ENCODE data around the gene MACROD1.

Gene MACROD1

GRCh38 chr11:64093233-64094039 is 72.5 kb downstream of the MACROD1 start:
- DNase-seq (ENCODE audit: low read depth in 2 of 2) = no peak

DNA sequence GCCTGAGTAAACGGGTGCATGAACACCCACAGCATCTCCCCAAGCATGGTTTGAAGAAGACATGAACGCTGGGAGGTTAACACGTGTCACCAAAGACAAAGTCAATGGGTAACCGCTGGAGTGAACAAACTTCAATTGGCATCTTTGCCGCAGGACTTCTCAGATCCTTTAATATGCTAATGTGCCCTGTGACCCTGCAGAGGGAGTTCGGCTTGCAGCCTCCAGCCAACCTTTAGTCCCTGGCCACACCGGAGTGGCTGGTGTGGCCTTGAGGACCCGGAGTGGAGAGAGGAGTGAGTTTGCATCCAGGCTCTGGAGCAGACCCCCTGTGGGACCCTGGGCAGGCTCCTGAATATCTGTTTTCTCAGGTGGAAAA is 73.2 kb downstream of the MACROD1 start:
- DNase-seq (ENCODE audit: low read depth in 2 of 2) = no peak

- DNase-seq (ENCODE audit: low read depth in 2 of 2) = no peak
Measured at GRCh38 chr11:64092111-64092760, 73.7 kb downstream of the MACROD1 start.

DNA sequence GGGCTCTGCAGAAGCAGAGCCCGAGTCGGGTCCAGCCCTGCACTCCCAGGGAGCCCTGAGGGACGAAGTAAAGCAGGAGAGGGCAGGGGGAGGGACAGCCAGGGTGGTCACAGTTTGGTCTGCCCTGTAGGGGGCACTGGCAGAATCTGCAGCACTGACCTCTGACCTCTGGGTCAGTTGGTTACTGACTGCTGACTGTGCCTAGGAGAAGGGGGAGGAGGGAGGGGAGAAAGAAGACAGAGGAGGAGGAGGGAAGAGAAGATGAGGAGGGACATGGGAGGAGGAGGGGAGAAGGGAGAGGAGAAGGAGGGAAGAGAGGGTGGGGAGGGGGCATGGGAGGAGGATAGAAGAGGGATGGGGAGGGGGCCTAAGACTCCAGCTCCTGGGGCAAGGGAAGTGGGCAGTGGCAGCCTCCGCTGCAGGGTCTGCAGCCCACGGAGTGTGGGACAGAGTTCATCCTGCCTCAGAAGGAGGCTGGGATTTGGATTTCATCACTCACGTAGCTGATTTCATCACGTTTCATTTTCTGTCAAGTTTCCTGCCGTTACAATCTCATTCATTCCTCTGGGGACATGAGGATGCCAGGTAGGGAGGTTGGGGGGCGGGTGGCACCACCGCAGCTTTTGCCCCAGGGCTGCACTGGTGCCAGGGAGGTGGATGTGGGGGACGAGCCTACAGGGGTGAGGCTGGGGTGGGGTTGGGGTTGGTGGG is 75.0 kb downstream of the MACROD1 start:
- DNase-seq (ENCODE audit: low read depth in 2 of 2) = no peak

GRCh38 chr11:64089915-64090805 is 75.8 kb downstream of the MACROD1 start:
- no peak for DNase-seq (ENCODE audit: low read depth in 2 of 2)

GRCh38 chr11:64089493-64089892 is 76.4 kb downstream of the MACROD1 start:
- no peak for DNase-seq (ENCODE audit: low read depth in 2 of 2)

DNA sequence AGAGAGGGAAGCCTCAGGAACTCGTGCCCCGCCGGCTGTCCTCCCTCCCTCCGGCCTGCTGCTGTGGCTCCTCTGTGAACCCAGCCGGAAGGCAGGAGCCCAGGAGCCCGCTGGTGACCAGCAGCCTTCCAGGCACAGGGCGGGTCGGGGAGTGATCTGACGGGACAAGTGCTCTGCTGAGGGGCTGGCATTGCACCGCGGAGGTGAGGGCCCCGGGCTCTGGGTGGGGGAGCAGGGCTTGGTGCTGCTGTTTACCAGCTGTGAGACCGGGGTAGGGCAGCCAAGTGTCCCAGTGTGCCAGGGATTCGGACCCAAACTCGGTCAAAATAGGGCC is 76.9 kb downstream of the MACROD1 start:
- no peak for DNase-seq (ENCODE audit: low read depth in 2 of 2)

DNA sequence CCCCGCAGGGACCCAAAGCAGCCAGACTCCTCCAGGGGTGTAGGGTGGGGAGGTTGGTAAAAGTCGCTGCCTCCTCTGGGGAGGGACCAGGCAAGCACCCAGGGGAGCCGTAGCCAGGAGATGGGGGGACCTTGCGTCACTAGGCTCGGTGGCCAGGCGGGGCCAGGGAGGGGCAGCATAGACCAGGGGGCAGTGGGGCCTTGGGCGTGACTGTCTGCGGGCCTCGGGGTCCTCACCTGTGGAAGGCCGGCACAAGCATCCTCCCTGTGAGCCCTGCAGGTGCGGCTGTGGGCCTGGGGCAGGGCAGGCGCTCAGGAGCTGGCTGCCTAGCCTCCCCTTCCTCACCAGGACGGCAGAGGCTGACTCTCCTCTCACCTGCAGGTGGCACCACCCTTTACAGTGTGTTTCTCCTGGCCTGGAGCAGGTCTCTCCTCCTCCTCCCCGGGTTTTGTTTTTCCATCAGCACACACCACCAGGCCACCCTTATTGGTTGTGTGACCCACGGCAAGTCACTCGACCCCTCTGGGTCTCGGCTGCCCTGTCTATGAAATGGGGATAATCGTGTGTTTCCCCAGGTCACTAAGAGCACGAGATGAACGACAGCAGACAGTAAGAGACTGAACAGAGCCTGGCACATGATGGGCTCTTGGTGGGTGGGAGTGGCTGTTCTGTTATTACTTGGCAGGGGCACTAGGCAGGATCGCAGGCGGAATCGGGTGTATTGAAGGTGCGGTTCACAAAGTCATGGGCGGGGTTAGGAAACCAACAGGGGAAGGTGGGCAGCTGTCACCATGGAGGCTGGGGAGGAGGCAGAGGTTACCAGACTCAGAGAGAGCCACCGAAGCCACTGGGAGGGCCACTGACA is 77.5 kb downstream of the MACROD1 start:
- no peak for DNase-seq (ENCODE audit: low read depth in 2 of 2)

DNA sequence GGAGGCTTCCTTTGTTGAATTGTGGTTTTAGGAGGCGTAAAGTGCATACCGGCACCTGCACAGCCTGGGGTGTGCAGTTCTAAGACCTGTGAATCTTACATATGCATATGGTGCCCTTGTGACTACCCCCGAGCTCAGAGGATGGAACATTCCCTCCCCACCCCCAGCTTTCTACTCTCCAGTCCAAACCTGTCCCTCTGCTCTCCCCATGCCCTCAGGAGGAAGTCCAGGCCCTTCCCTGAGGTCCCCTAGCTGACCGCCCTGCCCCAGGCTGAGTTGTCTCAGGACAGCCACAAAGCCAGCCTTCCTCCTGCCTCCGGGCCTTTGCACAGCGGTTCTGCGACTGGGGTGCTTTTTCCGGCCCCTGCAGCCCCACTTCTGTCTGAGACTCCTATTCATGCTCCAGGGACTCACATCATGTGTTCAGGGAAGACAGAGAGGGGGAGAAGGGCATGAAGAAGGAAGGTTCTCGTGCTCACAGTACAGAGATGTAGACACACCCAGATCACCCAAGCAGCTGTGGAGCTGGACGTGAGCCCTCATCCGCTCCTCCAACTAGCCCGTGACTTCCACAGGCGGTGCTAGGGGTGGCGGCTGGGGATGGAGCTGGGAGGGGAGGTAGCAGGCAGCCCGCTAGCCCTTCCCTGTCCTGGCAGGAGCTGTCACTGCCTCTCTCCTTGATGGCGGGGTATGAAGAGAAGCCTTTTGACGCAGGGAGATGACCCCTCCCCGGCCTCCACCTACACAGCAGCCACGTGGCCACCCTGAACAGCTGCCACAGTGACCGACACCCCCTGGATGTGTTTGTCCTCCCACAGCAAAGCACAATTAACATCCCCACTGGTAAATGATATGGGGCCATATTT is 79.4 kb downstream of the MACROD1 start:
- DNase-seq (ENCODE audit: low read depth in 2 of 2) = no peak

- no peak for DNase-seq (ENCODE audit: low read depth in 2 of 2)
Measured at GRCh38 chr11:64085906-64086257, 80.0 kb downstream of the MACROD1 start.

DNA sequence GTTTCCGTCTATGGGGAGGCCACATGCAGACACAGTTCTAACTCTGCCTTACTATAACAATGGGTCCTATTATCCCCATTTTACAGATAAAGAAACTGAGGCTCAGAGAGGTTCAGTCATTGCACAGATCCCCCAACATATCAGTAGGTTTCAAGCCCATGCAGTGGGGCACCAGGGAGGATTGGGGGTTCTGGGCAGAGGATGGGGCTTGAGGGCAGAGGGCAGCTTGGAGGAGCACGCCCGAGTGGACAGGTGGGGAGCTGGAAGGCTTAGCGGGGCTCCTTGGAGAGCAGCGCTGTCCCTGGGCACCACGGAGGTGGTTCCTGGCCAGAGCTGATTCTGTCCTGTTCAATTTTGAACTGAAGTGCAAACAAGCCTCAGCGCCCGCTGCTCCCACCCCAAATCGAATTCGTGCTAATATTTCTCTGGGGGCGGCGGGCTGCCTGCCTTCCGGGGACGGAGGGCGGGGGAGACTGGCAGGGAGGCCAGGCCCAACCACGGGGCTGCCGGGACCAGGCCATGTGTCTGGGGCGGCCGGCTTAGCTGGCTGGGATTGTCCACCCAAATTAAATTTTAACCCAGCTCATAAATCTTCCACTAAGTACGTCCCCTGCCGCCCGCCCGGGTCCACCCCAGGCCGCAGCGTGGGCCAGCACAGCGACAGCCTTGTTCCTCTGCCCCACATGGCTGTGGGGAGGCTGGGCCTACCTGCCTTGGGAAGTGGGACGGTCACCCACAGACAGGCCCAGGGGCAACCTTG is 80.8 kb downstream of the MACROD1 start:
- DNase-seq (ENCODE audit: low read depth in 2 of 2) = no peak

DNA sequence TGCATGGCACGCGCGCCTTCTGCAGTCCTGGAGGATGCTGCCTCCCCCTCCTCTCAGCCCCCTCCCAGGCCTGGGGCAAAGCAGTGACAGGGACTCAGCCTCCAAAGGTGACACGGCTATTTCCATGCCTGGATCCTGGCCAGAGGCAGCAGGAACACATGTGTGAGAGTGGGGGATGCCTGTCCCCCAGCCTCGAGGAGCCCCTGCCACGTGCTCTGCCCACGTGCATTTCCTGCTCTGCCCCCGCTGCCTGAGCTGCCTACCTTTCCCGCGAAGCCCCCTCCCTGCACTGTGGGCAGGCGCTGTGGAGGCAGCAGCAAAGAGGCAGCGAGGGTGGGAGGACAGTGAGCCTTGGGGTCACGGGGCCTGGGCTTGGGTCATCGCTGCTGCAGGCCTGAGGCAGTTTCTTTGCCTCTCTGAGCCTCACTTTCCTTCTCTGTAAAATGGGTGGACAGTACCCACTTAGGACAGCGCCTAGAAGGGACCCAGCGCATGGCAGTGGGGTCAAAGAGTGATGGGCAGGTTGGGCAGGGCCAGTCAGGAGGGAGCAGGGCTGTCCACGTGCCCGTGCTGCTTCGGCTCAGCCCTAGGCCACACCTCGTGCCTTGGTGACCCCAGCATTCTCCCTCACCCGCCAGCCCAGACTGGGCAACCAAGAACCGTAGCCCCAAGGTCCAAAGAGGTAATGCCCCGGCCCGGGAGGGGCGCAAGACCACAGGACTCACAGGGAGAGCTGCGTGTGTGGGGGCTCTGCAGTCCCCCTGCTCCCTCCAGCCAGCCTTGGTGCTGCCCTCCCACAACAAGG is 81.6 kb downstream of the MACROD1 start:
- no peak for DNase-seq (ENCODE audit: low read depth in 2 of 2)

- DNase-seq (ENCODE audit: low read depth in 2 of 2) = no peak
Measured at GRCh38 chr11:64083398-64084080, 82.4 kb downstream of the MACROD1 start.

DNA sequence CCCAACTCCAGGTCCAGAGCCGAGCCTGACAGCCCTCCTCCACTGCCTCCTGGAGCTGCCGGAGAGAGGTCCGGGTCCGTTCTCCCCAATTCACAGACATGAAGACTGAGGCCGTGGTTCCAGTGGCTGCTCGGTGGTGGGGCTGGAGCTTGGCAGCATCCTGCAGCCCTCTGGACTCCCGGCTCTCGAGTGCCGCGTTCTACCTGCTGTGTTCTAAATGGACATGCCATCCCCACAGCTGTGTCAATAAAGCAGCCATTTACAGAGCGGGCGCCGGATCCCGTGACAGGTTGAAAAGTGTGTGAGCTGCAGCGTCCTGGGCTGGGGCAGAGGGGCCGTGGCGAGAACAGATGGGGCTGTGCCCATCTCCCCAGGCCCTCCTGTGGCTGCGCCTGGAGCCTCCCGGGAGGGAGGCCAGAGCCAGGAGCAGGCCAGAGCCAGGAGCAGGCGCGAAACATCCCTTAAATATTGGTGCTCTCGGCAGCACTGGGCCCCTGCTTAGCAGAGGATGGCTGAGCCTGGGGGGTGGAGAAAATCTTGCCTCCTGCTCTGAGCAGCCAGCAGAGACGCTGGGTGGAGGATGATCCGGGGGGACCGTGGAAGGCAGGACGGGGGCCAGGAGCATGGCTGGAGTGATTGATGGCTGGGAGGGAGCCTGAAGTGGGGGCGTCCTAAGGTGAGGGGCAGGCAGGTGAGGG is 84.0 kb downstream of the MACROD1 start:
- DNase-seq (ENCODE audit: low read depth in 2 of 2) = no peak

GRCh38 chr11:64080390-64080789 is 85.5 kb downstream of the MACROD1 start:
- DNase-seq (ENCODE audit: low read depth in 2 of 2) = no peak

GRCh38 chr11:64078905-64079304 is 87.0 kb downstream of the MACROD1 start:
- DNase-seq (ENCODE audit: low read depth in 2 of 2) = no peak

DNA sequence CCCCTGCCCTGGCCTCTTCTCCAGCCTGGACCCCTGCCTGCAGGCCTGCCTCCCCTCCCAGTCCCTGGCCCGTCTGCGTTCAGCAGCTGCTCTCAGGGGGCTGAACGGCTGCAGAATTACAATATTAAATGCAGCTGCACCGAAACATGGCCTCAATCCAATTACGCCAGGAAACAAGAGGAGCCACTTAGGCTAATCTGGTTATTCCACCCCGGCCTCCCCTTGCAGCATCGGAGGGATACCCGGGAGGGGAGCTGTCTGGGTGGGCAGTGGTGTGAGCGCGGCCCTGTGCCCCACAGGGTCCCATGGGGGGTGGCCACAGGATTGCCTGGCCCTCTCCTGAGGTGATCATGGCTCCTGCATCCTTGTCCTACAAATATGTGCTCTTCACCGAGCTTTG is 87.6 kb downstream of the MACROD1 start:
- no peak for DNase-seq (ENCODE audit: low read depth in 2 of 2)
